PFSK-1 (cell line): ENCODE results near the gene POGLUT2.

Experiments
- FOXP2 ChIP-seq: optimal IDR thresholded peaks from 2 replicates; pipeline ENCODE3; 2011; ENCODE audit warnings: borderline replicate concordance, control low read depth, inconsistent platforms; ENCODE audit not compliant: insufficient read depth; ENCODE audit errors: extremely low read length, extremely low read depth
- POLR2AphosphoS5 ChIP-seq: IDR thresholded peaks from 2 replicates; pipeline ENCODE4 v1.6.1; 2012; ENCODE audit warnings: low read depth, mild to moderate bottlenecking, control low read depth, low read length, moderate library complexity
- SIN3A ChIP-seq: IDR thresholded peaks from 2 replicates; pipeline ENCODE4 v1.6.1; 2012; ENCODE audit warnings: mild to moderate bottlenecking, low read length, moderate library complexity, borderline replicate concordance; ENCODE audit not compliant: insufficient read depth
- TAF1 ChIP-seq: IDR thresholded peaks from 2 replicates; pipeline ENCODE4 v1.6.1; 2012; ENCODE audit warnings: low read length, control low read depth, borderline replicate concordance; ENCODE audit not compliant: insufficient read depth
- TF ChIP-seq, protein P1 (sequence below), 2 experiments: IDR thresholded peaks; 2 replicates each; pipeline versions ENCODE4 v1.6.1 to v1.8.0; 2011 to 2012; ENCODE audit warnings: low read depth in 2 of 2, low read length in 2 of 2, control low read depth in 1 of 2, inconsistent platforms in 1 of 2, mild to moderate bottlenecking in 1 of 2, moderate library complexity in 1 of 2; ENCODE audit not compliant: insufficient read depth in 1 of 2

The POGLUT2 gene

GRCh38 chr13:102773441-102774213 is 25.1 kb downstream of the POGLUT2 start, which contains the start of gene TEX30:
Gene TEX30 (minus strand): TSS chr13:102773786. CDS start chr13:102770026, 3,760 bp downstream.
- peak; percentile 44; the same call in 1 of the 2 replicates for TF ChIP-seq TAF1
- TF ChIP-seq, protein P1, sequence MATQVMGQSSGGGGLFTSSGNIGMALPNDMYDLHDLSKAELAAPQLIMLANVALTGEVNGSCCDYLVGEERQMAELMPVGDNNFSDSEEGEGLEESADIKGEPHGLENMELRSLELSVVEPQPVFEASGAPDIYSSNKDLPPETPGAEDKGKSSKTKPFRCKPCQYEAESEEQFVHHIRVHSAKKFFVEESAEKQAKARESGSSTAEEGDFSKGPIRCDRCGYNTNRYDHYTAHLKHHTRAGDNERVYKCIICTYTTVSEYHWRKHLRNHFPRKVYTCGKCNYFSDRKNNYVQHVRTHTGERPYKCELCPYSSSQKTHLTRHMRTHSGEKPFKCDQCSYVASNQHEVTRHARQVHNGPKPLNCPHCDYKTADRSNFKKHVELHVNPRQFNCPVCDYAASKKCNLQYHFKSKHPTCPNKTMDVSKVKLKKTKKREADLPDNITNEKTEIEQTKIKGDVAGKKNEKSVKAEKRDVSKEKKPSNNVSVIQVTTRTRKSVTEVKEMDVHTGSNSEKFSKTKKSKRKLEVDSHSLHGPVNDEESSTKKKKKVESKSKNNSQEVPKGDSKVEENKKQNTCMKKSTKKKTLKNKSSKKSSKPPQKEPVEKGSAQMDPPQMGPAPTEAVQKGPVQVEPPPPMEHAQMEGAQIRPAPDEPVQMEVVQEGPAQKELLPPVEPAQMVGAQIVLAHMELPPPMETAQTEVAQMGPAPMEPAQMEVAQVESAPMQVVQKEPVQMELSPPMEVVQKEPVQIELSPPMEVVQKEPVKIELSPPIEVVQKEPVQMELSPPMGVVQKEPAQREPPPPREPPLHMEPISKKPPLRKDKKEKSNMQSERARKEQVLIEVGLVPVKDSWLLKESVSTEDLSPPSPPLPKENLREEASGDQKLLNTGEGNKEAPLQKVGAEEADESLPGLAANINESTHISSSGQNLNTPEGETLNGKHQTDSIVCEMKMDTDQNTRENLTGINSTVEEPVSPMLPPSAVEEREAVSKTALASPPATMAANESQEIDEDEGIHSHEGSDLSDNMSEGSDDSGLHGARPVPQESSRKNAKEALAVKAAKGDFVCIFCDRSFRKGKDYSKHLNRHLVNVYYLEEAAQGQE (IDR thresholded peaks at IDR 0.05; ENCODE audit: insufficient read depth in 1 of 2, low read depth in 2 of 2, low read length in 2 of 2), result no peak
- peak; percentile 88 for TF ChIP-seq FOXP2
- TF ChIP-seq SIN3A, result no peak
- peak; percentile 88 for TF ChIP-seq POLR2AphosphoS5

DNA sequence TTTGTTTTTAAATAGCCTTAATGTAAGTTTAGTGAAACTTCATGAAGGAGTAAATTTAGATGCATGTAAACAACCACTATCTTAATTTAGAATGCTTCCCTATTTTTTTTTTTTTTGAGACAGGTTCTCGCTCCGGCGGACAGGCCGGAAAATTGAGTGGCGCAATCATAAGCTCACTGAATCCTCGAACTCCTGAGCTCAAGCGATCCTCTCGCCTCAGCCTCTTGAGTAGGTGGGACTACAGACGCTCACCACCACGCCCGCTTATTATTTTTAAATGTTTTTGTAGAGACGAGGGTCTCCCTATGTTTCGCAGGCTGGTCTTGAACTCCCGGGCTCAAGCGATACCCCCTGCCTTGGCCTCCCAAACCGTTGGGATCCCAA is 26.7 kb downstream of the POGLUT2 start:
- no peak for TF ChIP-seq TAF1
- no peak for TF ChIP-seq POLR2AphosphoS5
- TF ChIP-seq, protein P1 (IDR thresholded peaks at IDR 0.05; ENCODE audit: insufficient read depth in 1 of 2, low read depth in 2 of 2, low read length in 2 of 2), result no peak
- TF ChIP-seq SIN3A, result no peak
- no peak for TF ChIP-seq FOXP2

GRCh38 chr13:102771298-102772041 is 27.3 kb downstream of the POGLUT2 start:
- no peak for TF ChIP-seq TAF1
- no peak for TF ChIP-seq SIN3A
- TF ChIP-seq FOXP2, result no peak
- no peak for TF ChIP-seq POLR2AphosphoS5
- TF ChIP-seq, protein P1 (IDR thresholded peaks at IDR 0.05; ENCODE audit: insufficient read depth in 1 of 2, low read depth in 2 of 2, low read length in 2 of 2), result 0 out of 4 replicates have a peak, but pooled peaks of 1 of the 2 experiments have one; percentile 15

GRCh38 chr13:102770435-102770834 is 28.3 kb downstream of the POGLUT2 start:
- TF ChIP-seq TAF1, result no peak
- no peak for TF ChIP-seq POLR2AphosphoS5
- no peak for TF ChIP-seq SIN3A
- TF ChIP-seq, protein P1 (IDR thresholded peaks at IDR 0.05; ENCODE audit: insufficient read depth in 1 of 2, low read depth in 2 of 2, low read length in 2 of 2), result no peak
- no peak for TF ChIP-seq FOXP2
